ENCODE results near the gene SNF8. TPM values are rescaled to one million over a fixed set of nuclear protein-coding genes. Genes with fewer than 3 reads are reported as not detected.

Gene SNF8
- polyA plus RNA-seq, 1 donor (not counting 4 experiments of a cell fraction or from before 2014, with no cell fraction given): 90.5 TPM

DNA sequence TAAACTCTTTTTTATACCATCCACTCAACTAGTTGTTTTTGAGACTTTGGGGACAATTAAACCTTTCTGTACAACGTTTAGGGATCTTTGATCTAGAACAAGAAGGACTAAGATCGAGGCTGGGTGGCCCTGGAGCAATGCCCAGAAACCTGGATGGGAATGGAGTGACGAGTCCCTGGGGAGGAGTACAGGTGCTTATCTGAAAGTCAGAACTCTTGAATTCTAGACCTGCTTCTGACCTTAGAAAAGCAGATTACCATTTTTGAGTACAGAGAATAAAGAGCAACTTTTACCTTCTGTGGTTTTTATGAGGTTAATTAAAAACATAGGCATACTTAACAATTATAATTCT, 18.7 kb downstream of the SNF8 start:
- H3K9me1 ChIP-seq (ENCODE audit: control insufficient read depth, extremely low read depth, insufficient read depth, low read length): no peaks in the 10 kb centered on the region
- dilution Hi-C loops (cut with MboI; ENCODE audit: extremely low pct_ligation_motif_present, low sequenced_read_pairs): no loop called here
- H3K9me3 ChIP-seq (ENCODE audit: control insufficient read depth, low read depth, low read length): no peaks in the 10 kb centered on the region
- no peak overlapping the region for H3K9ac ChIP-seq (ENCODE audit: control insufficient read depth, extremely low read depth, insufficient read depth, low read length)
- peaks cover 6% of the 10 kb centered on the region for H3K79me2 ChIP-seq (ENCODE audit: control insufficient read depth, insufficient read depth, low read length)
- H3K4me3 ChIP-seq (ENCODE audit: control insufficient read depth in 2 of 3, extremely low read depth in 1 of 3, insufficient read depth in 2 of 3, low read depth in 1 of 3, low read length in 3 of 3): no peak overlapping the region
- no peak for TF ChIP-seq EZH2 (IDR thresholded peaks at IDR 0.05; ENCODE audit: low read length)
- TF ChIP-seq, protein P1, sequence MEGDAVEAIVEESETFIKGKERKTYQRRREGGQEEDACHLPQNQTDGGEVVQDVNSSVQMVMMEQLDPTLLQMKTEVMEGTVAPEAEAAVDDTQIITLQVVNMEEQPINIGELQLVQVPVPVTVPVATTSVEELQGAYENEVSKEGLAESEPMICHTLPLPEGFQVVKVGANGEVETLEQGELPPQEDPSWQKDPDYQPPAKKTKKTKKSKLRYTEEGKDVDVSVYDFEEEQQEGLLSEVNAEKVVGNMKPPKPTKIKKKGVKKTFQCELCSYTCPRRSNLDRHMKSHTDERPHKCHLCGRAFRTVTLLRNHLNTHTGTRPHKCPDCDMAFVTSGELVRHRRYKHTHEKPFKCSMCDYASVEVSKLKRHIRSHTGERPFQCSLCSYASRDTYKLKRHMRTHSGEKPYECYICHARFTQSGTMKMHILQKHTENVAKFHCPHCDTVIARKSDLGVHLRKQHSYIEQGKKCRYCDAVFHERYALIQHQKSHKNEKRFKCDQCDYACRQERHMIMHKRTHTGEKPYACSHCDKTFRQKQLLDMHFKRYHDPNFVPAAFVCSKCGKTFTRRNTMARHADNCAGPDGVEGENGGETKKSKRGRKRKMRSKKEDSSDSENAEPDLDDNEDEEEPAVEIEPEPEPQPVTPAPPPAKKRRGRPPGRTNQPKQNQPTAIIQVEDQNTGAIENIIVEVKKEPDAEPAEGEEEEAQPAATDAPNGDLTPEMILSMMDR (optimal IDR thresholded peaks at IDR 0.05 in 1 of 3, IDR thresholded peaks at IDR 0.05 in 1 of 3, conservative IDR thresholded peaks at IDR 0.05 in 1 of 3; ENCODE audit: extremely low read depth in 1 of 3, insufficient read depth in 2 of 3, low read length in 3 of 3): no peak
- FAIRE-seq: no peak
- no peak for DNase-seq (ENCODE audit: low read depth, low spot score)
- H3K36me3 ChIP-seq (ENCODE audit: control insufficient read depth in 2 of 2, extremely low read depth in 1 of 2, insufficient read depth in 2 of 2, low read length in 2 of 2): peaks cover 42 to 72% of the 10 kb centered on the region in 2 experiments
- no peak overlapping the region for H3K4me2 ChIP-seq (ENCODE audit: control insufficient read depth, extremely low read depth, insufficient read depth, low read depth, low read length)
- H4K20me1 ChIP-seq (ENCODE audit: control insufficient read depth, extremely low read depth, insufficient read depth, low read length): no peaks in the 10 kb centered on the region
- H2AFZ ChIP-seq (ENCODE audit: control insufficient read depth, low read length): no peak overlapping the region
- no peak overlapping the region for H3K27ac ChIP-seq (ENCODE audit: control insufficient read depth, insufficient read depth, low read length)
- no peaks in the 10 kb centered on the region for H3K27me3 ChIP-seq (ENCODE audit: control insufficient read depth, extremely low read depth, insufficient read depth, low read length)
- H3K4me1 ChIP-seq (ENCODE audit: control insufficient read depth, extremely low read depth, insufficient read depth, low read length): no peaks in the 10 kb centered on the region

DNA sequence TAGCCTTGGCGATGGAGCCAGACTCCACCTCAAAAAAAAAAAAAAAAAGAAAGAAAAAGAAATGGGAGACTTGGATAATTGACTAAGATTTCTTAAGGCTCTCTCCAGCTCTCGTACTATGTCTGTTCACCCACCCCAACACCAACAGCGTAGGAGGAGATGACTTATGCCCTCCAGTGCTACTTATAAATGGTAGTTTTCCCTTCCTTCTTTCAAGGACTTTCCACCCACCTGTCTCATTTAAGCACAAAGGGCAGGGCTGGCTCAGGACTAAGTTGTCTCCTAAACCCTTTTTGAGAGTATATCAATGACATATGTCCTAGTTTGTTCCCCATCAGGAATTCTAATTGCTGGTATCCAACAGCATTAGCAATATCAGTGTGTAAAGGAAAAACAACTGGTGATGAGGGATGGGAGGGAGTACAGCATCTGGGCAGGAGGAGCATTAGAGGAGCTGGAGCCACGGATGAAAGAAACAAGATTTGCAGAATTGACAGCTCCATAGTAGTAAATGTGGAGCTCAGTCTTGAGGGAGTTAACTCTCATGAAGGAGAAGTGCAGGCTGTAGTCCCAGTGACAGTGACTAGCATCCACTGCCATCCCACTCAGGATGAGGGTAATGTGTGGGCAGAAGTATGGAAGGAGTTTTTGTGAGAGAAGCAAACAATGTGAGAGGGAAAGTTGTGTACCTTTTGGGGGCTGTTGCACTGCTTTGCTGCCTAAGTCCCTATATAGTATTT, 19.2 kb downstream of the SNF8 start:
- no peak overlapping the region for H3K4me2 ChIP-seq (ENCODE audit: control insufficient read depth, extremely low read depth, insufficient read depth, low read depth, low read length)
- no peaks in the 10 kb centered on the region for H3K27me3 ChIP-seq (ENCODE audit: control insufficient read depth, extremely low read depth, insufficient read depth, low read length)
- dilution Hi-C loops (cut with MboI; ENCODE audit: extremely low pct_ligation_motif_present, low sequenced_read_pairs): no loop called here
- H3K9me3 ChIP-seq (ENCODE audit: control insufficient read depth, low read depth, low read length): no peaks in the 10 kb centered on the region
- no peaks in the 10 kb centered on the region for H3K9me1 ChIP-seq (ENCODE audit: control insufficient read depth, extremely low read depth, insufficient read depth, low read length)
- H3K4me3 ChIP-seq (ENCODE audit: control insufficient read depth in 2 of 3, extremely low read depth in 1 of 3, insufficient read depth in 2 of 3, low read depth in 1 of 3, low read length in 3 of 3): no peak overlapping the region
- DNase-seq (ENCODE audit: low read depth, low spot score) (no peak), FAIRE-seq (no peak)
- no peak overlapping the region for H2AFZ ChIP-seq (ENCODE audit: control insufficient read depth, low read length)
- H3K36me3 ChIP-seq (ENCODE audit: control insufficient read depth in 2 of 2, extremely low read depth in 1 of 2, insufficient read depth in 2 of 2, low read length in 2 of 2): peaks cover 39 to 74% of the 10 kb centered on the region in 2 experiments
- H3K79me2 ChIP-seq (ENCODE audit: control insufficient read depth, insufficient read depth, low read length): peaks cover 6% of the 10 kb centered on the region
- no peak overlapping the region for H3K27ac ChIP-seq (ENCODE audit: control insufficient read depth, insufficient read depth, low read length)
- H3K4me1 ChIP-seq (ENCODE audit: control insufficient read depth, extremely low read depth, insufficient read depth, low read length): no peaks in the 10 kb centered on the region
- TF ChIP-seq EZH2 (IDR thresholded peaks at IDR 0.05; ENCODE audit: low read length): no peak
- TF ChIP-seq, protein P1 (optimal IDR thresholded peaks at IDR 0.05 in 1 of 3, IDR thresholded peaks at IDR 0.05 in 1 of 3, conservative IDR thresholded peaks at IDR 0.05 in 1 of 3; ENCODE audit: extremely low read depth in 1 of 3, insufficient read depth in 2 of 3, low read length in 3 of 3): no peak
- no peaks in the 10 kb centered on the region for H4K20me1 ChIP-seq (ENCODE audit: control insufficient read depth, extremely low read depth, insufficient read depth, low read length)
- no peak overlapping the region for H3K9ac ChIP-seq (ENCODE audit: control insufficient read depth, extremely low read depth, insufficient read depth, low read length)

All from keratinocyte (primary cell).